ENCODE measurements around the gene PLCH1. TPM values are rescaled to one million over a fixed set of nuclear protein-coding genes. Genes with fewer than 3 reads are reported as not detected.

PLCH1 gene
- total and polyA plus RNA-seq, 2 experiments from 2014 or later, result 2.6 to 5.8 TPM

- H4K20me1 ChIP-seq (ENCODE audit: insufficient read depth, poor library complexity, severe bottlenecking), result no peaks in the 10 kb centered on the region
- H3K4me3 ChIP-seq, result no peak overlapping the region
- H3K79me2 ChIP-seq, result no peaks in the 10 kb centered on the region
- H3K4me1 ChIP-seq (ENCODE audit: insufficient read depth), result no peaks in the 10 kb centered on the region
- no peaks in the 10 kb centered on the region for H3K27me3 ChIP-seq
- no peak for TF ChIP-seq EZH2phosphoT487 (IDR thresholded peaks at IDR 0.05; ENCODE audit: low read depth, severe bottlenecking, unreplicated experiment)
- no peak for TF ChIP-seq CTCF (IDR thresholded peaks at IDR 0.05; ENCODE audit: poor library complexity)
- TF ChIP-seq EZH2 (IDR thresholded peaks at IDR 0.05; ENCODE audit: borderline replicate concordance), result no peak
- H2AFZ ChIP-seq, result no peak overlapping the region
- H3K36me3 ChIP-seq (replicated peaks; ENCODE audit: insufficient read depth, low read depth), result no peaks in the 10 kb centered on the region
- H3K9me2 ChIP-seq (replicated peaks; ENCODE audit: insufficient read depth), result no peaks in the 10 kb centered on the region
- 84% methylated on average over 4 of the region's 4 CpGs for WGBS (ENCODE audit: low lambda C conversion rate, missing lambda C conversion rate)
- H3K9me3 ChIP-seq (ENCODE audit: low read depth), result no peaks in the 10 kb centered on the region
- H3K27ac ChIP-seq, result no peak overlapping the region
- DNase-seq (ENCODE audit: low spot score), result no peak
- H3K4me2 ChIP-seq, result no peak overlapping the region
Observed at GRCh38 chr3:155500194-155500818, 244.6 kb downstream of the PLCH1 start.

- Histone ChIP-seq H3K27me3 (no peaks in the 10 kb centered on the region), H3K36me3 (replicated peaks; ENCODE audit: insufficient read depth, low read depth) (no peaks in the 10 kb centered on the region), H3K4me3 (no peak overlapping the region), H3K79me2 (no peaks in the 10 kb centered on the region), H3K9me2 (replicated peaks; ENCODE audit: insufficient read depth) (no peaks in the 10 kb centered on the region), H3K4me1 (ENCODE audit: insufficient read depth) (no peaks in the 10 kb centered on the region), H2AFZ (no peak overlapping the region), H3K27ac (no peak overlapping the region), H3K9me3 (ENCODE audit: low read depth) (no peaks in the 10 kb centered on the region), H3K4me2 (no peak overlapping the region), H4K20me1 (ENCODE audit: insufficient read depth, poor library complexity, severe bottlenecking) (no peaks in the 10 kb centered on the region)
- WGBS (ENCODE audit: low lambda C conversion rate, missing lambda C conversion rate), result 85% methylated on average over 5 of the region's 5 CpGs
- DNase-seq (ENCODE audit: low spot score), result no peak
- TF ChIP-seq CTCF (IDR thresholded peaks at IDR 0.05; ENCODE audit: poor library complexity) (no peak), EZH2 (IDR thresholded peaks at IDR 0.05; ENCODE audit: borderline replicate concordance) (no peak)
Observed at GRCh38 chr3:155497930-155498647, 246.8 kb downstream of the PLCH1 start.

- no peaks in the 10 kb centered on the region for H3K79me2 ChIP-seq
- H3K4me2 ChIP-seq, result no peak overlapping the region
- no peaks in the 10 kb centered on the region for H3K4me1 ChIP-seq (ENCODE audit: insufficient read depth)
- H3K9me3 ChIP-seq (ENCODE audit: low read depth), result no peaks in the 10 kb centered on the region
- TF ChIP-seq EZH2 (IDR thresholded peaks at IDR 0.05; ENCODE audit: borderline replicate concordance) (no peak), EZH2phosphoT487 (IDR thresholded peaks at IDR 0.05; ENCODE audit: low read depth, severe bottlenecking, unreplicated experiment) (no peak), CTCF (IDR thresholded peaks at IDR 0.05; ENCODE audit: poor library complexity) (no peak)
- no peaks in the 10 kb centered on the region for H3K27me3 ChIP-seq
- H3K27ac ChIP-seq, result no peak overlapping the region
- no peak for DNase-seq (ENCODE audit: low spot score)
- no peak overlapping the region for H2AFZ ChIP-seq
- H3K4me3 ChIP-seq, result no peak overlapping the region
- no peaks in the 10 kb centered on the region for H3K36me3 ChIP-seq (replicated peaks; ENCODE audit: insufficient read depth, low read depth)
- no peaks in the 10 kb centered on the region for H4K20me1 ChIP-seq (ENCODE audit: insufficient read depth, poor library complexity, severe bottlenecking)
- H3K9me2 ChIP-seq (replicated peaks; ENCODE audit: insufficient read depth), result no peaks in the 10 kb centered on the region
Observed at GRCh38 chr3:155496206-155496605, 248.7 kb downstream of the PLCH1 start.

Data from hepatocyte (in vitro differentiated cells).